HepG2 (cell line): ENCODE measurements around the gene SEMA4A. TPM values are rescaled to one million over a fixed set of nuclear protein-coding genes. Genes with fewer than 3 reads are reported as not detected.
A peak's percentile ranks its signal among the peaks of the same experiment; 100 is the strongest.

Source experiments
- FOXP1 ChIP-seq, 2 experiments: fragments of 450-650 bp in 1 of 2; IDR thresholded peaks; 2 replicates each; pipeline ENCODE4 v1.6.1; 2017 to 2018; ENCODE audit warnings: antibody characterized with exemption in 1 of 2
- NR2C2 ChIP-seq: sonication (generic); formaldehyde crosslinking; IDR thresholded peaks from 2 replicates; pipeline ENCODE4 v1.4.0; 2020; ENCODE audit warnings: missing genetic modification reagents, mild to moderate bottlenecking, moderate library complexity, borderline replicate concordance
- SOX6 ChIP-seq, 2 experiments: fragments of 450-650 bp in 1 of 2; sonication (generic) in 1 of 2; formaldehyde crosslinking in 1 of 2; IDR thresholded peaks; 2 replicates each; pipeline versions ENCODE4 v1.4.0 to v1.6.1; 2017 to 2020; ENCODE audit warnings: antibody characterized with exemption in 1 of 2, mild to moderate bottlenecking in 1 of 2, missing genetic modification reagents in 1 of 2
- ZNF749 ChIP-seq: sonication (generic); formaldehyde crosslinking; IDR thresholded peaks from 2 replicates; pipeline ENCODE4 v1.8.0; 2022; ENCODE audit warnings: mild to moderate bottlenecking, missing genetic modification reagents, moderate library complexity, borderline replicate concordance
- polyA plus RNA-seq, 8 experiments: library from polyadenylated mRNA; depleted of rRNA in 3 of 8; stranded (reverse) in 7 of 8; unstranded in 1 of 8; fragments of >200 nt; fragmentation: Illumina TruSeq in 4 of 8; extraction: Trizol in 4 of 8; gene quantifications; 2 replicates each; pipeline versions ENCODE4 v1.2.1 to v1.2.3, GENCODE V29; 2011 to 2016; ENCODE audit warnings: low read depth in 4 of 8, missing spikeins in 1 of 8, mixed read lengths in 1 of 8; ENCODE audit not compliant: insufficient read depth in 1 of 8
- total RNA-seq, 5 experiments: library from RNA; depleted of rRNA; stranded (reverse); fragments of >200 nt; fragmentation: Illumina TruSeq; extraction: Trizol; gene quantifications; 2 replicates each; pipeline ENCODE4 v1.2.3, GENCODE V29; 2016; ENCODE audit warnings: low read depth in 1 of 5
- TF ChIP-seq, protein P1 (sequence below): IDR thresholded peaks from 2 replicates; pipeline ENCODE4 v1.4.0; 2020; ENCODE audit warnings: mild to moderate bottlenecking, missing genetic modification reagents
- TF ChIP-seq, protein P2 (sequence below): sonication (generic); formaldehyde crosslinking; IDR thresholded peaks from 2 replicates; pipeline ENCODE4 v1.4.0; 2020; ENCODE audit warnings: missing genetic modification reagents
- TF ChIP-seq, protein P3 (sequence below), 2 experiments: sonication (generic) in 1 of 2; formaldehyde crosslinking in 1 of 2; IDR thresholded peaks; 2 replicates each; pipeline versions ENCODE4 v1.4.0 to v1.6.1; 2016 to 2020; ENCODE audit warnings: borderline replicate concordance in 1 of 2, low read depth in 1 of 2, mild to moderate bottlenecking in 1 of 2, missing genetic modification reagents in 1 of 2
- TF ChIP-seq, protein P4 (sequence below): IDR thresholded peaks from 2 replicates; pipeline ENCODE4 v1.6.1; 2016; ENCODE audit warnings: missing compliant biosample characterization, missing genetic modification reagents, borderline replicate concordance
- TF ChIP-seq, protein P5 (sequence below): sonication (generic); formaldehyde crosslinking; IDR thresholded peaks from 2 replicates; pipeline ENCODE4 v1.4.0; 2020; ENCODE audit warnings: missing genetic modification reagents, mild to moderate bottlenecking, borderline replicate concordance

Gene SEMA4A
- total and polyA plus RNA-seq, 2 of the 13 experiments (the other 11 are each of a cell fraction or from before 2014, with no cell fraction given) = 0.09 to 0.20 TPM

DNA sequence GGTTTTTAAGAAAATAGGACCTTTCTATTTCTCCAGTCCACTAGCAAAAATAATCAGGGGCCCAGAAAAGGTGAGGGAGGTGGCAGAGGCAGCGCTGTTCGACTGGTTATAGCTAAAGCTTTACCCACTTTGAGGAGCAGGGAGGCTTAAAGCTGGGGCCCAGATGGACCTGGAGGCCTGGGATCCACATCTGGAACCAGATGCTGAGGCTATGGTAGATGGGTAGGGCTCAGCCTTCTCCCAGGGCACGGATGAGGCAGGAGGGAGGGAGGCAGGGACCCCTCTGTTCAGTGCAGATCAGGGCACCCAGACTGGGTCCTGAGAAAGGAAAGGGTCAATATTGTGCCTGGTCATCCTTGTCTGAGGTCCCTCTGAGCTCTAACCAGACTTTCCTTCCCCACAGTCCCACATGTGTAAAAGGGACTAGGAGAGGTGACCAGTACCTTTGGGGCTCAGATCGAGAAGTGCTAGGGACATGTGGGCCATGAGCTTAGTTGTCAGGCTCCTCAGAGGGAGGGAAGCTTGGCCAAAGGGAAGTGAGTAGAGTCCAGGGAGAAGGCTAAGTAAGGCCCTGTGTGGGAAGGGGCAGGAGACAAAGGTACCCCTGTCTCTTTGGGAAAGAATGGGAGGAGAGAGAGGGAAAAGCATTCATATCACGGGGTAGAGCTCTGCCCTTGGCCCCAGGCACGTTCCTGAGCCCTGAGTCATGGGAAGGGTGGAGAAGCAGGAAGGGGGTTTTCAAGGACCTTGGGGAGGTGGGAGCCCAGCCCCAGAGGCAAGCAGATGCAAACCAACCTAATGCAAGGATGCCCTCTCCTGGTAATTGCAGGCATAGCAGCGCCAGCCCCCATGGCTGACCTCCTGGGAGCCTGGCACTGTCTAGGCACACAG is 23.5 kb upstream of the SEMA4A start (continued):
- TF ChIP-seq, protein P1, sequence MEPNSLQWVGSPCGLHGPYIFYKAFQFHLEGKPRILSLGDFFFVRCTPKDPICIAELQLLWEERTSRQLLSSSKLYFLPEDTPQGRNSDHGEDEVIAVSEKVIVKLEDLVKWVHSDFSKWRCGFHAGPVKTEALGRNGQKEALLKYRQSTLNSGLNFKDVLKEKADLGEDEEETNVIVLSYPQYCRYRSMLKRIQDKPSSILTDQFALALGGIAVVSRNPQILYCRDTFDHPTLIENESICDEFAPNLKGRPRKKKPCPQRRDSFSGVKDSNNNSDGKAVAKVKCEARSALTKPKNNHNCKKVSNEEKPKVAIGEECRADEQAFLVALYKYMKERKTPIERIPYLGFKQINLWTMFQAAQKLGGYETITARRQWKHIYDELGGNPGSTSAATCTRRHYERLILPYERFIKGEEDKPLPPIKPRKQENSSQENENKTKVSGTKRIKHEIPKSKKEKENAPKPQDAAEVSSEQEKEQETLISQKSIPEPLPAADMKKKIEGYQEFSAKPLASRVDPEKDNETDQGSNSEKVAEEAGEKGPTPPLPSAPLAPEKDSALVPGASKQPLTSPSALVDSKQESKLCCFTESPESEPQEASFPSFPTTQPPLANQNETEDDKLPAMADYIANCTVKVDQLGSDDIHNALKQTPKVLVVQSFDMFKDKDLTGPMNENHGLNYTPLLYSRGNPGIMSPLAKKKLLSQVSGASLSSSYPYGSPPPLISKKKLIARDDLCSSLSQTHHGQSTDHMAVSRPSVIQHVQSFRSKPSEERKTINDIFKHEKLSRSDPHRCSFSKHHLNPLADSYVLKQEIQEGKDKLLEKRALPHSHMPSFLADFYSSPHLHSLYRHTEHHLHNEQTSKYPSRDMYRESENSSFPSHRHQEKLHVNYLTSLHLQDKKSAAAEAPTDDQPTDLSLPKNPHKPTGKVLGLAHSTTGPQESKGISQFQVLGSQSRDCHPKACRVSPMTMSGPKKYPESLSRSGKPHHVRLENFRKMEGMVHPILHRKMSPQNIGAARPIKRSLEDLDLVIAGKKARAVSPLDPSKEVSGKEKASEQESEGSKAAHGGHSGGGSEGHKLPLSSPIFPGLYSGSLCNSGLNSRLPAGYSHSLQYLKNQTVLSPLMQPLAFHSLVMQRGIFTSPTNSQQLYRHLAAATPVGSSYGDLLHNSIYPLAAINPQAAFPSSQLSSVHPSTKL (CRISPR knock-in tag) = peak; percentile 92
- TF ChIP-seq, protein P2, sequence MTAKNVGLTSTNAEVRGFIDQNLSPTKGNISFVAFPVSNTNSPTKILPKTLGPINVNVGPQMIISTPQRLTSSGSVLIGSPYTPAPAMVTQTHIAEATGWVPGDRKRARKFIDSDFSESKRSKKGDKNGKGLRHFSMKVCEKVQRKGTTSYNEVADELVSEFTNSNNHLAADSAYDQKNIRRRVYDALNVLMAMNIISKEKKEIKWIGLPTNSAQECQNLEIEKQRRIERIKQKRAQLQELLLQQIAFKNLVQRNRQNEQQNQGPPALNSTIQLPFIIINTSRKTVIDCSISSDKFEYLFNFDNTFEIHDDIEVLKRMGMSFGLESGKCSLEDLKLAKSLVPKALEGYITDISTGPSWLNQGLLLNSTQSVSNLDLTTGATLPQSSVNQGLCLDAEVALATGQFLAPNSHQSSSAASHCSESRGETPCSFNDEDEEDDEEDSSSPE (CRISPR knock-in tag) = no peak
- TF ChIP-seq, protein P3, sequence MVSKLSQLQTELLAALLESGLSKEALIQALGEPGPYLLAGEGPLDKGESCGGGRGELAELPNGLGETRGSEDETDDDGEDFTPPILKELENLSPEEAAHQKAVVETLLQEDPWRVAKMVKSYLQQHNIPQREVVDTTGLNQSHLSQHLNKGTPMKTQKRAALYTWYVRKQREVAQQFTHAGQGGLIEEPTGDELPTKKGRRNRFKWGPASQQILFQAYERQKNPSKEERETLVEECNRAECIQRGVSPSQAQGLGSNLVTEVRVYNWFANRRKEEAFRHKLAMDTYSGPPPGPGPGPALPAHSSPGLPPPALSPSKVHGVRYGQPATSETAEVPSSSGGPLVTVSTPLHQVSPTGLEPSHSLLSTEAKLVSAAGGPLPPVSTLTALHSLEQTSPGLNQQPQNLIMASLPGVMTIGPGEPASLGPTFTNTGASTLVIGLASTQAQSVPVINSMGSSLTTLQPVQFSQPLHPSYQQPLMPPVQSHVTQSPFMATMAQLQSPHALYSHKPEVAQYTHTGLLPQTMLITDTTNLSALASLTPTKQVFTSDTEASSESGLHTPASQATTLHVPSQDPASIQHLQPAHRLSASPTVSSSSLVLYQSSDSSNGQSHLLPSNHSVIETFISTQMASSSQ (IDR thresholded peaks at IDR 0.05; ENCODE audit: low read depth) = peak; percentile 66; the same call in 1 of the 2 replicates
- TF ChIP-seq, protein P3 (CRISPR knock-in tag; IDR thresholded peaks at IDR 0.05; ENCODE audit: borderline replicate concordance) = peak; percentile 90; the same call in 1 of the 2 replicates
- no peak for TF ChIP-seq SOX6 (IDR thresholded peaks at IDR 0.05)
- TF ChIP-seq SOX6 (CRISPR knock-in tag; IDR thresholded peaks at IDR 0.05) = peak; percentile 97
- TF ChIP-seq, protein P4, sequence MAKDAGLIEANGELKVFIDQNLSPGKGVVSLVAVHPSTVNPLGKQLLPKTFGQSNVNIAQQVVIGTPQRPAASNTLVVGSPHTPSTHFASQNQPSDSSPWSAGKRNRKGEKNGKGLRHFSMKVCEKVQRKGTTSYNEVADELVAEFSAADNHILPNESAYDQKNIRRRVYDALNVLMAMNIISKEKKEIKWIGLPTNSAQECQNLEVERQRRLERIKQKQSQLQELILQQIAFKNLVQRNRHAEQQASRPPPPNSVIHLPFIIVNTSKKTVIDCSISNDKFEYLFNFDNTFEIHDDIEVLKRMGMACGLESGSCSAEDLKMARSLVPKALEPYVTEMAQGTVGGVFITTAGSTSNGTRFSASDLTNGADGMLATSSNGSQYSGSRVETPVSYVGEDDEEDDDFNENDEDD = peak; percentile 63; the same call in 1 of the 2 replicates
- TF ChIP-seq NR2C2 (CRISPR knock-in tag) = peak; percentile 64
- TF ChIP-seq, protein P5, sequence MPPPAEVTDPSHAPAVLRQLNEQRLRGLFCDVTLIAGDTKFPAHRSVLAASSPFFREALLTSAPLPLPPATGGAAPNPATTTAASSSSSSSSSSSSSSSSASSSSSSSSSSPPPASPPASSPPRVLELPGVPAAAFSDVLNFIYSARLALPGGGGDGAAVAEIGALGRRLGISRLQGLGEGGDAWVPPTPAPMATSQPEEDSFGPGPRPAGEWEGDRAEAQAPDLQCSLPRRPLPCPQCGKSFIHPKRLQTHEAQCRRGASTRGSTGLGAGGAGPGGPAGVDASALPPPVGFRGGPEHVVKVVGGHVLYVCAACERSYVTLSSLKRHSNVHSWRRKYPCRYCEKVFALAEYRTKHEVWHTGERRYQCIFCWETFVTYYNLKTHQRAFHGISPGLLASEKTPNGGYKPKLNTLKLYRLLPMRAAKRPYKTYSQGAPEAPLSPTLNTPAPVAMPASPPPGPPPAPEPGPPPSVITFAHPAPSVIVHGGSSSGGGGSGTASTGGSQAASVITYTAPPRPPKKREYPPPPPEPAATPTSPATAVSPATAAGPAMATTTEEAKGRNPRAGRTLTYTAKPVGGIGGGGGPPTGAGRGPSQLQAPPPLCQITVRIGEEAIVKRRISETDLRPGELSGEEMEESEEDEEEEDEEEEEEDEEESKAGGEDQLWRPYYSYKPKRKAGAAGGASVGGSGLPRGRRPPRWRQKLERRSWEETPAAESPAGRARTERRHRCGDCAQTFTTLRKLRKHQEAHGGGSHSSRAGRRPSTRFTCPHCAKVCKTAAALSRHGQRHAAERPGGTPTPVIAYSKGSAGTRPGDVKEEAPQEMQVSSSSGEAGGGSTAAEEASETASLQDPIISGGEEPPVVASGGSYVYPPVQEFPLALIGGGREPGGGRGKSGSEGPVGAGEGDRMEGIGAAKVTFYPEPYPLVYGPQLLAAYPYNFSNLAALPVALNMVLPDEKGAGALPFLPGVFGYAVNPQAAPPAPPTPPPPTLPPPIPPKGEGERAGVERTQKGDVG (CRISPR knock-in tag) = no peak
- 0 out of 2 replicates have a peak, but pooled peaks have one; percentile 33 for TF ChIP-seq ZNF749 (CRISPR knock-in tag)
- TF ChIP-seq FOXP1 (IDR thresholded peaks at IDR 0.05) = no peak
- TF ChIP-seq FOXP1 (CRISPR knock-in tag; IDR thresholded peaks at IDR 0.05) = peak; percentile 20; the same call in 1 of the 2 replicates
